GM19099 (cell line): ENCODE results near the gene HNRNPLL.

Experiments used
- POLR2A ChIP-seq: IDR thresholded peaks from 3 replicates; pipeline ENCODE4 v1.6.1; 2011; ENCODE audit warnings: low read depth; ENCODE audit not compliant: insufficient read length; ENCODE audit errors: extremely low read depth

HNRNPLL gene

GRCh38 chr2:38581193-38582147 lies 21.3 kb downstream of the HNRNPLL start:
- no peak for TF ChIP-seq POLR2A

- no peak for TF ChIP-seq POLR2A
These were observed 22.6 kb downstream of the HNRNPLL start for GRCh38 chr2:38580115-38580636.

- no peak for TF ChIP-seq POLR2A
These were observed 23.9 kb downstream of the HNRNPLL start for GRCh38 chr2:38578832-38579231.

GRCh38 chr2:38574278-38574677 lies 28.4 kb downstream of the HNRNPLL start:
- no peak for TF ChIP-seq POLR2A

GRCh38 chr2:38572167-38572566 lies 30.6 kb downstream of the HNRNPLL start:
- TF ChIP-seq POLR2A: no peak

DNA sequence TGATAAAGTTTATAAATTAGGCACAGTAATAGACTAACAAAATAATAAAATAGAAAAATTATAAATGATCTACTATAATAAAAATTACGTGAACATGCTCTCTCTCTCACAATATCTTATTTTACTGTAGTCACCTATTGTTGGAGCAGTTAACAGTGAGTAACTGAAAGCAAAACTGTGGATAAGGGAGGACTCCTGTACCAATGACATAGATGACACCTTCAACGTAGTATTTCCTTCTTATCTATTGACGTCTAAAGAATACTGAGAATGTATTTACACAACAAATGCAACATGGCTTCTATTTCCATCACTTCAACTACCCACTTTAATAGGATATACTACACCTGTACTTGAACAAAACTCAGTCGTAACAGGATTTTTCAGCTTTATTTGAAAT lies 31.5 kb downstream of the HNRNPLL start:
- TF ChIP-seq POLR2A: no peak

DNA sequence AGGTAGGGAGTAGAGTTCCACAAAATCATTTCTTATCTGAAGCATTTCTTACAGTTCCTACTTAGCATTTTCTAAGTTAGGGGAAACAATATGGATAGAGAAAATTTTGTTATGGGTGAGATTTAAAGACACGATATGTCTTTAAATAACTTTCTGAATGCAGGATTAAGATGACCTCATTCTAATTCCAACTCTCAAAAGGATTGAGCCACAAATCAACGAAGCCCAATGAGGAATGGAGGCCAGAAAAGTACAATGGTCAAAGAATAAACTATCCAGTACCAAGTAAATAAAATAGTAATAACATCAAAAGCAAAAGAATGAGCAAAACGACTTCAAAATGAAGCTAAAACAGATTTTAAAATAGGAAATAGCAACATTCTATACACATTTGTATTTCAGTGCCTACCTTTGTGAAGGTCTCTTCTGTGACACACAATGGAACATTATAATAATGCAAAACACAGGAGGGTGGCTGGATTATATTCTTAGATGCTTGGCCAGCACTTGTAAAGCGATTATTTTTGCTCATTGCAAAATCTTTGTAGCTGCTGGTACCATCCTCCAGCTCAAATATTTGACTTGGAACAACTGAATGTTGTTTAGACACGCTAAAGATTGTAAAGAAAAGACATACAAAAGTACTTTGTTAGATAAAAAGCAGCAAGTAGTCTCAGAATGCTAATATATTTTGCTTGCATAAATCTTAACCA lies 33.8 kb downstream of the HNRNPLL start:
- TF ChIP-seq POLR2A: no peak

- TF ChIP-seq POLR2A: no peak
These were observed 37.4 kb downstream of the HNRNPLL start for GRCh38 chr2:38565333-38565732.

DNA sequence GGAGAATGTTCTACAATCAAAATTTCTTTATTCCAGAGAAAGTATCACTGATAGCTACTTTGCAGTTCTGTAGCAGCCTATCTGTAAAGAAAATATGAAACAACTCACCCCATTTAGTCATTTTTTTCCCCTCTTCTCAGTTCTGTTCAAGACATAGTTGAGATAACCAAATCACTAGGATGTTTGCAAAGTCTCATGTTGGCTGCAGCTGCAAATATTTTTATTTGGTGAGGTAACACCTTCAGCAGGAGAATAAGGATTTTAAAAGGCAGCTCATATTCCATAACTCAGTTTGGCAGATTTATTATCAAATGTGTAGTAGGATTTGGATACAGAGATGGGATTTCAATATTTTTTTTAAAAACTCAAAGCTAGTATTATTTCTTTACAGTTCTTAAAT lies 41.0 kb downstream of the HNRNPLL start:
- no peak for TF ChIP-seq POLR2A

DNA sequence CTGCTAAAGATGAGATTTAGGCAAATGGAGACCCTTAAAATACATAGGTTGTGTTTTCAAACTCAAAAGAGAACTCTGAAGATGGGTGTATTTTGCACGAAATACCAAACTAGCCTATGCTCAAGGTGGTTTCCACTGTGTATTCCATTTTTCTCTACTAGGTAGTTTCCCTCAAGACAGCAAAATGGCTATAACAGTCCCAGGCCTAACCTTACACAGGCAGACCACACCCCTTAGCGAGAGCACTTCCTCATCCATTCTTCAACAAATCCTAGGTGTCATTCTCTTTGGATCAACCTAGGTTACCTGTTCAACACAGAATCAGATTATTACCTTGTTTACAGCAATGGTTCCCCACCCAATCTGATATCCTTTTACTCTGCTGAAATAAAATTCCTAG lies 42.6 kb downstream of the HNRNPLL start:
- TF ChIP-seq POLR2A: no peak

- TF ChIP-seq POLR2A: no peak
These were observed 44.7 kb downstream of the HNRNPLL start for GRCh38 chr2:38557981-38558380.

GRCh38 chr2:38557217-38557616 lies 45.5 kb downstream of the HNRNPLL start:
- no peak for TF ChIP-seq POLR2A

DNA sequence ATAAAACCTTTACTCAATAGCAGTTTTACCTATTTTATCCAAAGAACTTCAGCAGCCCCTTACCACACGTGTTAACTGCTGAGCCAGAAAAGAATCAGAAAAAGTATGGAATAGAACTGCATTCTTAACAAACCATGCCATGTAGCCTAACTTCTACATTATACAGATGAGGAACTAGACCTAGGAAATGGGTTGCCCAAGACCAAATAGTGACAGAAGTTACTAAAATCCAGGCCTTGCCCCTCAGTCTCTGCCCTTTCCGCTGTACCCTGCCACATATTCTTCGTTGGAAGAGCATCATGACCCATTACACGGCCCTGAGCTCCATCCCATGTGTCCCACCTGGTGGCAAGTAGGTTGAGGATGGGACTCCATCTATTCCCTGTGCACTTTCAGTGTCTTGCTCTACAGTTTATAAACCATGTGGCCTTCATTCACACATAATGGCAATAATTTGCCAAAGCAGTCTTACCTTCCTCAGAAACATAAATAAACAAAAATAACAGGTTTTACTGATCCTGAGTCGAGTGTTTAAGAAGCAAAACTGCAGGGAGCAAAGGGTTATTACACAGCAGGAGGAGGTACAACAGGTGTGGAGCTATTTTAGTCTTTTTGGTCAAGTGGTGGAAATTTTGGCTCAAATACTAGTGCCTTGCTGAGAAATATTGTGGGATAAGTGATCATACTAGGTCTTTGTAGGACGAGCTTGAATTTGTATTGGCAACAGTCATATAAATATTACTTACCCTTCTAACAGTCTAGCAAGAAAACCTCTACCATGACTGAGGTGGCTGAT lies 46.5 kb downstream of the HNRNPLL start:
- TF ChIP-seq POLR2A: no peak

GRCh38 chr2:38554973-38555595 lies 47.6 kb downstream of the HNRNPLL start:
- no peak for TF ChIP-seq POLR2A
